Common myeloid progenitor, CD34-positive (primary cell): ENCODE results near the gene NPFFR1.

Source experiments
- CTCF ChIA-PET: fragments of 350-600 bp; sonication (Branson Sonifier 250); formaldehyde crosslinking; loops from one replicate; lab custom pipeline; 2021; ENCODE audit warnings: antibody characterized with exemption; lab: Charles Lee
- POLR2A ChIA-PET: fragments of 350-600 bp; sonication (Branson Sonifier 250); formaldehyde crosslinking; loops from one replicate; lab custom pipeline; 2021; ENCODE audit warnings: antibody characterized with exemption; lab: Charles Lee
- DNase-seq, 3 donors: peaks; one replicate each; pipeline versions ENCODE4 v3.0.0 to v3.0.0-alpha.2; 2013
- H3K27ac ChIP-seq, 2 experiments: 1 replicate in 1 of 2; 2 replicates in 1 of 2; pipeline ENCODE4 v1.7.0; 2013; ENCODE audit warnings: inconsistent platforms in 2 of 2, low read length in 2 of 2, mild to moderate bottlenecking in 2 of 2, low read depth in 1 of 2, moderate library complexity in 1 of 2; ENCODE audit not compliant: severe bottlenecking in 2 of 2, insufficient read depth in 1 of 2, poor library complexity in 1 of 2
- H3K27me3 ChIP-seq, 5 experiments: replicated peaks in 2 of 5; 1 replicate in 3 of 5; 2 replicates in 2 of 5; pipeline versions ENCODE4 v1.6.1 to v1.7.0; 2013; ENCODE audit warnings: low read length in 4 of 5, mild to moderate bottlenecking in 2 of 5, moderate library complexity in 2 of 5, inconsistent platforms in 1 of 5; ENCODE audit not compliant: insufficient read depth in 5 of 5, control insufficient read depth in 4 of 5
- H3K36me3 ChIP-seq, 4 experiments: 1 replicate in 2 of 4; 2 replicates in 2 of 4; pipeline versions ENCODE4 v1.6.1 to v1.7.0; 2013; ENCODE audit warnings: low read length in 3 of 4, control low read depth in 1 of 4, mild to moderate bottlenecking in 1 of 4; ENCODE audit not compliant: control insufficient read depth in 4 of 4, insufficient read depth in 4 of 4
- H3K4me1 ChIP-seq, 4 experiments: 1 replicate in 3 of 4; 2 replicates in 1 of 4; pipeline versions ENCODE4 v1.6.1 to v1.7.1; 2013; ENCODE audit warnings: low read length in 3 of 4, mild to moderate bottlenecking in 3 of 4, control low read depth in 1 of 4, inconsistent platforms in 1 of 4, moderate library complexity in 1 of 4; ENCODE audit not compliant: control insufficient read depth in 4 of 4, insufficient read depth in 4 of 4; ENCODE audit errors: control extremely low read depth in 1 of 4
- H3K4me3 ChIP-seq, 7 experiments: 1 replicate in 4 of 7; 2 replicates in 3 of 7; pipeline versions ENCODE4 v1.5.1 to v1.7.0; 2013; ENCODE audit warnings: mild to moderate bottlenecking in 7 of 7, low read length in 6 of 7, moderate library complexity in 6 of 7, inconsistent platforms in 2 of 7, low read depth in 2 of 7, control low read depth in 1 of 7; ENCODE audit not compliant: insufficient read depth in 4 of 7, control insufficient read depth in 1 of 7; ENCODE audit errors: extremely low read depth in 1 of 7
- H3K9me3 ChIP-seq, 5 experiments: 1 replicate in 4 of 5; 2 replicates in 1 of 5; pipeline versions ENCODE4 v1.6.1 to v1.7.1; 2013; ENCODE audit warnings: low read length in 4 of 5, mild to moderate bottlenecking in 2 of 5, inconsistent platforms in 1 of 5, low read depth in 1 of 5, moderate library complexity in 1 of 5; ENCODE audit not compliant: control insufficient read depth in 4 of 5, insufficient read depth in 2 of 5; ENCODE audit errors: control extremely low read depth in 1 of 5
- WGBS: methylation state at CpG from one replicate; pipeline ENCODE4 v1.1.5; 2013; ENCODE audit not compliant: insufficient coverage; 5-methylcytosine and 5-hydroxymethylcytosine counted together

NPFFR1 gene

DNA sequence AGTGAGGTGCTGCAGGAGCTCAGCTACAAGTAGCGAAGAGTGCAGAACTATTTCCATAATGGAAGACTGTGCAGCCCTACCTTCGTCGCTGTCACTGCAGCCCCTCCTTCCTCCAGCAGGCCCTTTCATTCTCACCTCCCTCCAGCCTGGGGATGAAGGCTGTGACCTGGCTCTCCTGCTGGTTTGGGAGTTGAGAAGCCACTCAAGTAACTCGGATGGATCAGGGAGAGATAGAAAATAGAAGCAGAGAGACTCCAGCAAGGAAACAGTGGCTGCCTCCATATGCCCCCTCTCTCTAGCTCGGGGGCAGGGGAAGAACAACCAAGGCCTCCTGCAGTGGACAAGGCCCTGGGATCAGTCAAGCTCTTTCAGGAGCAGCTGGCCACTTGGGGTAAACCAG, 37.4 kb upstream of the NPFFR1 start:
- no peak for DNase-seq
- Histone ChIP-seq H3K9me3 (no peaks in the 10 kb centered on the region), H3K27me3 (peaks cover 0 to 12% (median 0%) of the 10 kb centered on the region in 5 experiments), H3K36me3 (no peaks in the 10 kb centered on the region), H3K4me3 (no peak overlapping the region), H3K27ac (no peak overlapping the region), H3K4me1 (peaks cover 0 to 32% (median 23%) of the 10 kb centered on the region in 4 experiments)
- WGBS: 100% methylated on average over 5 of the region's 5 CpGs
- ChIA-PET CTCF (interaction anchor here (1.0 to 1.2 kb wide), 3 partner anchors 9 to 32 kb away, joined by 3 to 4 read pairs (median 3); no protein-coding TSS in a partner anchor), POLR2A (no interaction called here)

DNA sequence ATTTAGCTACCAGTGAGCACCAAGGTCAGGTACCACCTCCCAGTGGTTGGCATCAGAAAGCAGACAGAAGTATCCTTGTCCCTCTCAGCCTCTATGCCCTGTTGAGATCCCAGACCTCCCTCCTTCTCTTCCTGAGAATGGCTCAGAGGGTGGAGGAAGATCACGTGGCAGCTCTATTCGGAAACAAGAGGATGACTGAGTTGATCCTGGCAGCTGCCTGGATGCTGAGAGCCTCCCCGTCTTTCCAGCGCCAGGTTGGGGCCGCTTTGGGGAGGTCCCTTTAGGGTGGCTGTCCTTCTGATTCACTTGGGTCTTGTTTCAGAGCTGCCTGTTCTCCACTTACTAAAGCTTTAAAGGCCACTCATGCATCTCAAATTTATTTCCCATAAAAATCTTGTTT, 36.9 kb upstream of the NPFFR1 start:
- Histone ChIP-seq H3K27ac (no peak overlapping the region), H3K4me3 (no peak overlapping the region), H3K4me1 (peaks cover 0 to 31% (median 23%) of the 10 kb centered on the region in 4 experiments), H3K9me3 (no peaks in the 10 kb centered on the region), H3K27me3 (peaks cover 0 to 12% (median 0%) of the 10 kb centered on the region in 5 experiments), H3K36me3 (no peaks in the 10 kb centered on the region)
- POLR2A ChIA-PET: no interaction called here
- 97% methylated on average over 5 of the region's 5 CpGs for WGBS
- DNase-seq: no peak
- CTCF ChIA-PET: interaction anchor here (0.8 to 1.2 kb wide), 4 partner anchors 10 to 43 kb away, joined by 3 to 4 read pairs (median 3); no protein-coding TSS in a partner anchor

DNA sequence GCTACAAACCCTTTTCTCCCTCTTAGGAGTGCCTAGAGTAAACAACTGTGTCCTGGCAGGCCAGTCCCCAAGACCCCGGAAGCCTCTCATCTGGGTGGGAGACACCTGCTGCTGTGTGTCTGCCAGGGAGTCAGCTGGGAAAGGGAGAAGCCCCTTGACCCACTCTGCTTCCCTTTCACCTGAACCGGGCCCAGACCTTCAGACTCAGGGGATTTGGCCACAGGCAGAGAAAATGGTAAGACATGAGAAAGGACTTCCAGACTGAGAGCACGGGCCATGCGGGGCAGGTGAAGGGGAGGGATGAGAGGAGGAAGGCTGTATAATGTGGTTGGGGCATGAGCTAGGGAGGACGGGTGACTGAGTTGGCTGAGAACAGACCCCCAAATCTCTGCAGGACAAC, 36.0 kb upstream of the NPFFR1 start:
- DNase-seq: no peak
- CTCF ChIA-PET: interaction anchor here (1.4 kb wide), 1 partner anchor 10 kb away, joined by 3 read pairs; no protein-coding TSS in a partner anchor
- Histone ChIP-seq H3K27ac (no peak overlapping the region), H3K4me3 (no peak overlapping the region), H3K4me1 (peaks cover 0 to 22% (median 17%) of the 10 kb centered on the region in 4 experiments), H3K36me3 (no peaks in the 10 kb centered on the region), H3K9me3 (no peaks in the 10 kb centered on the region), H3K27me3 (peaks cover 0 to 16% (median 0%) of the 10 kb centered on the region in 5 experiments)
- WGBS: 100% methylated on average over 1 of the region's 5 CpGs
- POLR2A ChIA-PET: no interaction called here

DNA sequence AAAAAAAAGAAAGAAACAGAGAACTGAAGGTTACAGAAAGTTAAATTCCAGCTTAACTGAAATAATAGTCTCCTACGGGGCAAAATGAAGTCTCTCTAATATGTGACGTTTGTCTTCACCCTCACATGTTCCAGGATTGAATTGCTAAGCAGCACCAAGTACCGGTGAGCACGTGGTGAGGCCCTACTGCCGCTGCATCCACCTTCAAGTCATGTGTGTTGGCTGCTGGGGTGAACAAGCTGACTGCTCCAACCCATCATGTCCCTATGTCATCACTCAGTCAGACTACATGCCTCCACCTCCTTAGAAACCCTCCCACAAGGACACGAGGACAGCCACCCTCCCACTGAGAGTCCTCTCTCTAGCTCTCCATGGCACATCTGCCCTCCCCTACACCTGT, 35.4 kb upstream of the NPFFR1 start:
- H3K27ac ChIP-seq: no peak overlapping the region
- ChIA-PET CTCF (interaction anchor here (1.4 kb wide), 2 partner anchors 9 to 12 kb away, joined by 3 read pairs; no protein-coding TSS in a partner anchor), POLR2A (no interaction called here)
- H3K4me1 ChIP-seq: peaks cover 0 to 16% (median 11%) of the 10 kb centered on the region in 4 experiments
- WGBS: 94% methylated on average over 6 of the region's 6 CpGs
- H3K9me3 ChIP-seq: no peaks in the 10 kb centered on the region
- H3K36me3 ChIP-seq: no peaks in the 10 kb centered on the region
- peaks cover 0 to 17% (median 0%) of the 10 kb centered on the region in 5 experiments for H3K27me3 ChIP-seq
- H3K4me3 ChIP-seq: no peak overlapping the region
- no peak for DNase-seq

DNA sequence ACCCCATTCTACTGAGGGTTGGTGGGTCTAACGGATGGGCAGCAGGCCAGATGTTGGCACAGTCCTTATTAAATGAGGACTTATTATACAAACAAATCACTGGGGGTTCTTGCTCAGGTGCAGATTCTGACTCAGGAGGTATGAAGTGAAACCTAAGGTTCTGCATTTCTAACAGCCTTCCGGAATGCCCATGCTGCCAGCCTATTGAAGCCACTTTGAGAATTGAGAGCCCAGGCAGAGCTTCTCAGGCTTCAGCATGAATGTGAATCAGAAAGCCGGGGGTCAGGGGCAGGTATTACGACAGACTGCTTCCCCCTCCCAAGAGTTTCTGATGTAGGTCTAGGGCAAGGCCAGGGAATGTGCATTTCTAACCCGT, 34.1 kb upstream of the NPFFR1 start:
- no peak for DNase-seq
- ChIA-PET CTCF (interaction anchor here (1.1 to 1.4 kb wide), 2 partner anchors 11 to 20 kb away, joined by 3 read pairs; no protein-coding TSS in a partner anchor), POLR2A (no interaction called here)
- H3K27ac ChIP-seq: no peak overlapping the region
- peaks cover 0 to 3% (median under 1%) of the 10 kb centered on the region in 4 experiments for H3K4me1 ChIP-seq
- 93% methylated on average over 5 of the region's 5 CpGs for WGBS
- H3K27me3 ChIP-seq: peaks cover 0 to 17% (median 0%) of the 10 kb centered on the region in 5 experiments
- no peaks in the 10 kb centered on the region for H3K36me3 ChIP-seq
- no peaks in the 10 kb centered on the region for H3K9me3 ChIP-seq
- no peak overlapping the region for H3K4me3 ChIP-seq

DNA sequence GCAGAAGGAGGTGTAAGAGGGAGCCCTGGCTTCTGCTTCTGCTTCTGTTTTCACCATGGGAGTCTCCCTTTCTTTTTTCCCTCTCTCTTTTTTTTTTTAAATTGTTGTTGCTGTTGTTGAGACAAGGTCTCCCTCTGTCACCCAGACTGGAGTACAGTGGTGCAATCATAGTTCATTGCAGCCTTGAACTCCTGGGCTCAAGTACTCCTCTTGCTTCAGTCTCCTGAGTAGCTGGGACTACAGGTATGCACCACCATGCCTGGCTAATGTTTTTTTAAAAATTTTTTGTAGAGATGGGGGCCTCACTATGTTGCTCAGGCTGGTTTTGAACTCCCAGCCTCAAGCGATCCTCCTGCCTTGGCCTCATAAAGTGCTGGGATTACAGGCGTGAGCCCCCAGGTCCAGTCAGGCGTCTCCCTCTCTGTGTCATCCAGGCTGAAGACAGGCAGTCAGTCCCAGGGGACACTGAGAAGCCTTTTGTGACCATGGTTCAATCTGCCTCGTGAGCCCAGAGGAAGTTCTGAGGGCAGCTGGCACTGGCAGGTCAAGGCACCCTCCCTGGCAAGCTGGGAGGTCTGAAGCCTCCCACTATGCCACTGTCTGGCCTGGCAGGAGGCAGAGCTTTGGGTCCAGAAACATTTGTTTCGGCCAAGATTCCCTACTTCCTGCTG, 33.6 kb upstream of the NPFFR1 start:
- H3K4me1 ChIP-seq: no peaks in the 10 kb centered on the region
- DNase-seq: no peak
- WGBS: 96% methylated on average over 4 of the region's 5 CpGs
- ChIA-PET CTCF (interaction anchor here (1.0 to 1.1 kb wide), 2 partner anchors 13 to 20 kb away, joined by 3 read pairs; no protein-coding TSS in a partner anchor), POLR2A (no interaction called here)
- H3K27me3 ChIP-seq: peaks cover 0 to 16% (median 0%) of the 10 kb centered on the region in 5 experiments
- H3K36me3 ChIP-seq: no peaks in the 10 kb centered on the region
- no peak overlapping the region for H3K4me3 ChIP-seq
- no peak overlapping the region for H3K27ac ChIP-seq
- no peaks in the 10 kb centered on the region for H3K9me3 ChIP-seq

DNA sequence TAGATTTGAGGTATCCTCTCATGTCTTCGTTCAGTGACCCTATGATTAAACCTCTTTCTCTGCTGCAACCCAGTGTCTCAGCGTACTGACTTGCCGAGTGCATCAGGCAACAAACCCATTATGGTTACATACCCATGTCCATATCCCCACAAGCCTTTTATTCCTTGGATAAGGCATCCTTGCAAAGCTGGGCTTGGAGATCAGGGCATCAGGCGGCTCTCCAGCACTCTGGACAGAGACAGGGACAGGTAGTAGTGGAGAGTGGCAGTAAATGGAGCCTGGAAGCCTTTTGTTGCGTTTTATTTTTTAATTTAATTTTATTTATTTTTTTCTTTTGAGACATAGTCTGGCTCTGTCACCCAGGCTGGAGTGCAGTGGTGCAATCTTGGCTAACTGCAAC, 32.0 kb upstream of the NPFFR1 start:
- H3K9me3 ChIP-seq: no peaks in the 10 kb centered on the region
- no peaks in the 10 kb centered on the region for H3K36me3 ChIP-seq
- 86% methylated on average over 1 of the region's 5 CpGs for WGBS
- no peaks in the 10 kb centered on the region for H3K4me1 ChIP-seq
- ChIA-PET POLR2A (no interaction called here), CTCF (interaction anchor here (1.5 kb wide), 1 partner anchor 89 kb away, joined by 3 read pairs; no protein-coding TSS in a partner anchor)
- DNase-seq: no peak
- no peak overlapping the region for H3K27ac ChIP-seq
- no peak overlapping the region for H3K4me3 ChIP-seq
- peaks cover 0 to 14% (median 0%) of the 10 kb centered on the region in 5 experiments for H3K27me3 ChIP-seq
